Ammon's horn (tissue), 1 donor: ENCODE measurements around the gene GPR142.
A peak's percentile ranks its signal among the peaks of the same experiment; 100 is the strongest.
"Not testable (repeated sequence)": the region's sequence is repeated elsewhere in the genome, so short reads cannot be mapped to it uniquely, and the experiment has no call there.

Experiments used
- DNase-seq: peaks from one replicate; pipeline ENCODE4 v3.0.0-alpha.2; 2016; ENCODE audit warnings: low spot score

GPR142 gene

DNA sequence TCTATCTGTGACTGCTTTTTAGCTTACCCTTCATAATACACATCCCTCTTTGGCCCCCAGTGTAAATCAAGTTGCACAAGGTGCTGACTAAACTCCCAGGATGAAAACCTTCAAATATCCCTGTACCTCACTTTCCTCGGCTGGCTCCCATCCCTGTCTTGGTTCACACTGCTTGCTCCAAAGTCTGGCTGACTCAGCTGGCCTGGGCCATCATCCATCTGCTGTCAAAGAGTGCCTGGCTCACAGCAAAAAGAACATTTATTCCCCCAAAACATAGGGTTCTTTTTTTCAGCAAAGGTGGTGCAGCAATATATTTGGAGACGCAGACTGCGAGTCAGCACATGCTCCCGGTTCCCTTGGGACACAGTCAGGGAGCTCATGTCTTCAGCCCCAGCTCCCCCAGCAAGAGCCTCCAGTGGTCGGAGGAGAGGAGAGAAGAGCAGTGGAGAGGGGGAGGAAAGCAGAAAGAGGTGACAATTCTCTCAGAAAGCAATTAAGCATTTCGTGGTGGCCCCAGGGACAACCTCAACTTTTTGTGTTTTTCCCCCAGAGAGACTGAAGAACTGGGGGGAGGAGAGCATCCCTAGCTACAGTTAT is 26.1 kb downstream of the GPR142 start:
- peak; percentile 43 for DNase-seq

DNA sequence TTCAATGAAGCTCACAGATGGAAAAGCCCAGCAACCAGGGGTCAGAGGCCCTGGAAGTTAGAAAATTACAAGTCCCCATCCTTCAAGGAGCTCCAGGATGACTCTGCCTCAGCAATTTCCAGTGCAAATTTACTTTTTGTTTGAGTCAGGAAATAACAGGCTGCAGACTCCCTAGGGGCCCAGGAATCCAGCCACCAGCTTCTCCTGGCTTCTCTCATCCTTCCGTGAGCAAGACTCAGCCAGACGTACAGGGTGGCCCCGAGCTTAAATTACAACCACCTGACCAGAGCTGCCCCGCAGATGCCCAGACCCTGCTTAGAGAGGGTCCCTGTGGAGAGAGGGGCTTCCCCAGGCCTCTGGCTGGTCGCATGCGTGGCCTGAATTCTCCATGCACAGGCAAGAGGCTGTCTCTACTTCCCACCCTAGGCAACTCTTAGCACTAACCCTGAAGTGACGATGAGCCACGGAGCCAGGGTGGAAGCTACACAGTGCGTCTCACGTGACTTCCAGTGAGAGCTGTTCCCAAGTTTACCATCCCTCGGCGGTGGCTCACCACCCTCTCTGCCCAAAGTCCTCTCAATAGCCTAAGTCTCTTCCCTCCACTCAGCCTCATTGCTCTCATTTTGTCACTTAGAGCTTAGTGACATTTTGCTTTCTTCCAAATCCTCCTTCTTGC is 27.1 kb downstream of the GPR142 start:
- no peak for DNase-seq

DNA sequence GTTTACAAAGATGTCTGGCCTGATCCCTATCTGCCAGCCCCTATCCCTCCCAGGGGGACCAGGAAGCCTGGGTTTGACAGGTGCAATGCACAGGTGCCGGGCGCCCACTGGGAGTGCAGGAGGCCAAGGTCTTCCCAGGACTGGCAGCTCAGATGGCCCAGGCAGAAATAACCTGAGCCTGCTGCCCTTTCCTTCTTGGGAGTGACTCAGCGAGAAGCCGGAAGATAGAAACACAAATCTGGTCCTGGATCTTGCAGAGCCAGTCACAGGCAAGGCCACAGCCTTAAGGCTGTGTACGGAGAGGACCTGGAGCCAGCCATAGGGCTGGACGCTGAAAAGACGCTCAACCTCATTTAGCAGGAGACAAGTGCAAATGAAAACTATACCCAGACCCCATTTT is 27.7 kb downstream of the GPR142 start:
- no peak for DNase-seq

DNA sequence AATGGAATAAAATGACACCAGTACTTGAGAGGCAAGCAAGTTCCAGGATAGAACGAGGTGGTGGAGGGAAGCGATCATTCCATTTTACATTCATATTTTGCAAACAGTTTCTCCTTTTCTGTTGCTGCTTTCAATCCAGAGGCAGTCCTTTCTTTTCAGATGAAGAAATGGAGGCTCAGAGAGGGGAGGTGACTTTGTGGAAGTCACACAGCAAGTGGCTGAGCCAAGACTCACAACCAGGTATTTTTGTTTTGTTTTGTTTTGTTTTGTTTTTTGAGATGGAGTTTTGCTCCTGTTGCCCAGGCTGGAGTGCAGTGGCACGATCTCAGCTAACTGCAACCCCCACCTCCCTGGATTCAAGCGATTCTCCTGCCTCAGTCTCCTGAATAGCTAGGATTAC is 29.3 kb downstream of the GPR142 start:
- no peak for DNase-seq

DNA sequence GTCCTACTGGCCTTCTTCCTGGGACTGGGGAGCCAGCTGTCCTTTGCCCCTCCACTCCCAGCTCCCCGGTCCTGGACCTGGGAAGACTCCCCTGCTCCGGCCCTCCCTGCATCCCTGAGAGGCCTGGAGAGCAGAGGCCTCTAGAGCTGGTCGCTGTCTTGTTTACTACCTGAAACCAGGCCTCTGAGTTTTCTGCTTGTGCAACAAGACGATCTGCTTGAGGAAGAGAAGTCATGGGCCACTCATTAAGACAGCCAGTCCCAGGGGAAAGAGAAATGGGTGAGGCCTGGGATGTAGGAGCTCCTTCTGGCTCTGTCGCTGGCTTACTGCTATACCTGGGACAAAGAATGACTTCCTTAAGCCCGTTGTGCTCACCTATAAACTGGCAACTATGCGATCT is 34.7 kb downstream of the GPR142 start:
- no peak for DNase-seq

DNA sequence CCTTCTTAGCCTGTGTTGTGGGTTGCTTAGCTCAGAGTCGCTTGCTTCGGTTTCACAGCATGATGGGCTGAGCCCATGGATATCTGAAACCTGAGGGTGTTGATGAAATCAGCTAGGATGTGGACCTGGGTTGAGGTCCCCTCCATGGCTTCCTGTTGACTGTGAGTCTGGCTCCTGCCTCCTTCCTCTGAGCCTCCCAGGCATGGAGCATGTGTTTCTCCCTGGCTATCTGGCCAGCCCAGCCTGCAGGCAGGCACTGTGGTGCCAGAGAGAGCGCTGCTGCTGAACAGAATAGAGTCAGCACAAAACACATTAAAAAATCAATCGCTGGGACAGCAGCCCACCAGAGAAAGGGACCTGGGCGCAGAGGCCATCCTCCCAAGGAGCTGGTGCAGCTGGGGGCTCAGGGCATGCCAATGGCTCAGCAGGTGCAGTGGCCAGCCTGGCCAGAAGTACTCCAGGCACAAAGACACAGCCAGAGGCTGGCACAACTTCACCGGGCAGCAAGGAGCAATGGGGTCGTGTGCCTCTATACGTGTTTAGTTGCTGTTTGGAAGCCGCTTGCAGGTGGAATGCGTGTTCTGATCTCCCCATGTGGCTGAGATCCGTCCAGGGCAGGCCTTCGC is 36.3 kb downstream of the GPR142 start:
- no peak for DNase-seq

DNA sequence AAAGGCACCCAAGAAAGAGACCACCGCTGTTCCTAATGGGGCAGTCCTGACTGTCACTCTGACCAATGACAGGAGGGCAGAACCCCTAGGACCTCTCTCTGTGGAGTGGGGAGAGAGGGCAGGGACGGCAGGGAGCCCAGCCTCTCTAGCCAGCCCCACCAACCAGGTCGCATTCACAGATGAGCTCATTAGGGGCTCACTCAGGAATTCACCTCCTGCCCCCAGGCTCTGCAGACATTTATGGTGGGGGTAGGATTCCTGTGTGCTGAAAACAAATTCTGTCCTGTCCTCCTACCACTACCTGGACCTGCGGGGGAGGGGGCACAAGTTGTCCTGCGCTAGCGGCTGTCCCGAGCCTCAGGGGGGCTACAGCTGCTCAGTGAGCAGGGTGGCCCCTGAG is 36.9 kb downstream of the GPR142 start:
- no peak for DNase-seq

DNA sequence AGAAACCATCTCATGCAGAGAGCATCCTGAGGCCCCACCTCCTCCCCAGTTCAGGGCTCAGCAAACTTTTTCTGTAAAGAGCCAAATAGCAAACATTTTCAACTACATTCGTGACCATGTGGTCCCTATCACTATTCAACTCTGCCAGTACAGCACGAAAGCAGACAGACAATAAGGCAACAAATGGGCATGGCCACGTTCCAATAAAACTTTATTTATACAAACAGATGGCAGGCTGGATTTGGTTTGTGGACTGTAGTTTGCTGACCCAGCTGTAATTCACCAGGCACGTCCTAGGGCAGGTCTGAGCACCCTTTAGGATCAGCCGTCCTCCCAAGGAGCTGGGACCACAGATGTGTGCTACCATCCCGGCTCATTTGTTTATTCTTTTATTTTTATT is 37.5 kb downstream of the GPR142 start:
- DNase-seq = no peak

DNA sequence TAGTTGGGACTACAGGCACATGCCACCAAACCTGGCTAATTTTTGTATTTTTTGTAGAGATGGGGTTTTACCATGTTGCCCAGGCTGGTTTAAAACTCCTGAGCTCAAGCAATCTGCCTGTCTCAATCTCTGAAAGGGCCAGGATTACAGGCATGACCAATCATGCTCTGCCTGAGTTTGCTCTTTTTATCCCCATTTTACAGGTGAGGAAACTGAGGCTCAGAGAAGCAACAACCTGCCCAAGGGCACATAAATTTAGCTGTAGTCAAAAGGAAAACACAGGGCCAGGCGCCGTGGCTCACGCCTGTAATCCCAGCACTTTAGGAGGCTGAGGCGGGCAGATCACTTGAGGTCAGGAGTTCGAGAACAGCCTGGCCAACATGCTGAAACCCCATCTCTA is 38.0 kb downstream of the GPR142 start:
- DNase-seq = not testable (repeated sequence)

DNA sequence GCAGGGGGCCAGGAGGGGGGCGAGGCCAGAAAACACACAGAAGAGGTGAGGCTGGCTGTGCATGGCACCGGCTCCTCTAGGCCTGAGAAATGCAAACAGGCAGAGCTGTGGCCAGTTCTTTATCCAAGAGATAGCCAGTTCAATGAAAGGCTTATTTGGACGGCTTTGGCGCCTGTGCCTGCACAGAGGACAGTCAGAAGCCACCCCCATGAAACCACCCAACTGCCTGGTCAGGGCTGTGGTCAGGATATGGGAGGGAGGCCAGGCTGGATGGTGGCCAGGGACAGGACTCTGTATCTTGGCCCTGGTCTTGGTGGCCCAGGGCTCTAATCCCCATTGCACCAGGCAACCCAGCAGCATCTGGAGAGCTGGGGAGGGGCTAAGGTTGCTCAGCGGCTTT is 40.1 kb downstream of the GPR142 start:
- DNase-seq = no peak

DNA sequence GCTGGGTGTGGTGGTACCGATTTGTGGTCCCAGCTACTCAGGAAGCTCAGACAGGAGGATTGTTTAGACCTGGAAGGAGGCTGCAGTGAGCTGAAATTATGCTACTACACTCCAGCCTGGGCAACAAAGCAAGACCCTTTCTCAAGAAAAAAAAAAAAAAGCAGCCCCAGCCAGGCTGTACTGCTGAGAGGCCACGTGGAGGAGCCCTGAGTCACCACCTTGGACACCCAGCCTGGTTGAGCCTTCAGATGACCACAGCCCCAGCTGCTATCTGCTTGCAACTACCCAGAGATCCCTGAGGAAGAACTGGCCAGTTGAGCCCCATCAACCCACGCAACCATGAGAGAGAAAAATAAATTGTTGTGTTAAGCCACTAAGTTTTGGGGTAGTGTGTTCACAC is 41.0 kb downstream of the GPR142 start:
- no peak for DNase-seq

DNA sequence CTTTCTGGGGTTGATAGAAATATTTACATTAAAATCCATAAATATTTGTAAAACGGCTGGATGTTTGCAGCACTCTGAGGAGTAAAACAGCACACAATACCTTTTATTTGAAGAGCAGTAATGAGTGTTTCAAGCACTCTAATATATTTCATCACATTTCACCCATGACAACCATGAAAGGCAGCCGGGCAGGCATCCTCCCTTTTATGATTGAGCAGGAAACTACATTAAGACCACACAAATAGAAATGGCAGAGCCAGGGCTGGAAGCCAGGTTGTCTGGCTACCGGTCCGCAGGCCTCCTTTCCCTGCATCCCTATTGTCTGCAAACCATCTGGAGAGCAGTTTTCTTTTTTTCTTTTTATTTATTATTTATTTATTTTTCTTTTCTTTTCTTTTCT is 41.5 kb downstream of the GPR142 start:
- DNase-seq = no peak

DNA sequence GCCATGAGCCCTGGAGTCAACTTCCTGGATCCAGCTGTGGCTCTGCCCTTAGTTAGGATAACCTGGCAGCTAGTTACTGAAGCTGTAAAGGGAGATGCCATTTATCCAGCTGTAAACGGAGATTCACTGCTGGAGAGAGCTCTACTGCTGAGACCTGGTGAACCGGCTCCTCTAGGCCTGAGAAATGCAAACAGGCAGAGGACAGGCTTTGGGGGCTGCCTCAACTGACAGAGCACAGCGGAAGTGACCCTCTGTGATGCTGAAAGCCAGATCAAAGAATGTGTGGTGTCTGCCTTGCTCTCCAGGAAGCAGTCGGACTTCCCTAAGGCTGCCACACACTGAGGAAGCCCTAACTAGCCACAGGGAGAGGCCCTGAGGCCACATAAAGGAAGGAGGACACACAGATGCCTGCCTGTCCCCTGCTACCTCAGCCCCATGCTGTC is 42.7 kb downstream of the GPR142 start:
- no peak for DNase-seq

DNA sequence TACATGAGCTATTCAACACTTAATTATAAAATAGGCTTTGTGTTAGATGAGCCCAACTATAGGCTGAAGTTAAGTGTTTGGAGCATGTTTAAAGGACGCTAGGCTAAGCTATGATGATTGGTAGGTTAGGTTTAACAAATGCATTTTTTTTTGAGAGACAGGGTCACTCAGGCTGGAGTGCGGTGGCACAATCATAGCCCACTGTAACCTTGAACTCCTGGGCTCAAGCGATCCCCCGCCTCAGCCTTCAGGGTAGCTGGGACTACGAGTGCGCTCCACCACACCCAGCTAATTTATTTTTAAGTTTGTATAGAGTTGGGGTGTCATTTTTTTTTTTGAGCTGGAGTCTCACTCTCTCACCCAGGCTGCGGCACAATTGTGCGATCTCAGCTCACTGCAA is 45.3 kb downstream of the GPR142 start:
- DNase-seq = no peak

DNA sequence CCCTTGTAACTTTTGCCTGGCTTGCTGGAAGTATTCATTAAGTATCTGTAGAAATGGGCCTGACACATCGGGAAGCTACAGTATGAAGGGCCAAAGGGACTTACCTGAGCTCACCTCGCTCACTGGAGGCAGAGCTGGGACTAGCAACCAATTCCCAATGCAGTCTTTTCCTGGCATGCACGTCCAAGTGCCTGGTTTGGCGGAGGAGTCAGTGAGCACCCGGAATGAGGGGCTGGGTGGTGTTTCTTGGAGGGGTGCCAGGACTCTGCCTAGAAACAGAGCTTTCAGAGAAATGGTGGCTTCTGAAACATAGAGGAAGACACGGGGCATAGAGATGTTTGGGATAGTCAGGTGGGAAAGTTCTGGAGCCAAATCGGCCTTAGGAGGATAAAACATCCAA is 46.2 kb downstream of the GPR142 start:
- no peak for DNase-seq

DNA sequence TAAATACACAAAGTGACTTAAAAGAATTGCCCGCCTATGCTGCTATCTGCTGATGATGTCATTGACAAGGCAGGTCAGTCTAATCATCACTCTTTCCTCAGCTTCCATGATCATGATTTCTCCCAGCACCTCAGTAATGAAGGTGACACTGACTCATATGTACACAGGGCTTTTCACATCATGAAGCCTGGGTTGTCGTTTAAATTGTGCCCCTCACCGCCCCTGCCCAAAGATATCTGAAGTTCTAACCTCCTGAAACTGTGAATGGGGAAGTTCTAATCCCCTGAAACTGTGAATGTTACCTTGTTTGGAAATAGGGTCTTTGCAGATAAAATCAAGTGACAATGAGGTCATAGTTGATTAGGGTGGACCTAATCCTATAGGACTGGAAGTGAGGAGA is 47.2 kb downstream of the GPR142 start:
- no peak for DNase-seq

DNA sequence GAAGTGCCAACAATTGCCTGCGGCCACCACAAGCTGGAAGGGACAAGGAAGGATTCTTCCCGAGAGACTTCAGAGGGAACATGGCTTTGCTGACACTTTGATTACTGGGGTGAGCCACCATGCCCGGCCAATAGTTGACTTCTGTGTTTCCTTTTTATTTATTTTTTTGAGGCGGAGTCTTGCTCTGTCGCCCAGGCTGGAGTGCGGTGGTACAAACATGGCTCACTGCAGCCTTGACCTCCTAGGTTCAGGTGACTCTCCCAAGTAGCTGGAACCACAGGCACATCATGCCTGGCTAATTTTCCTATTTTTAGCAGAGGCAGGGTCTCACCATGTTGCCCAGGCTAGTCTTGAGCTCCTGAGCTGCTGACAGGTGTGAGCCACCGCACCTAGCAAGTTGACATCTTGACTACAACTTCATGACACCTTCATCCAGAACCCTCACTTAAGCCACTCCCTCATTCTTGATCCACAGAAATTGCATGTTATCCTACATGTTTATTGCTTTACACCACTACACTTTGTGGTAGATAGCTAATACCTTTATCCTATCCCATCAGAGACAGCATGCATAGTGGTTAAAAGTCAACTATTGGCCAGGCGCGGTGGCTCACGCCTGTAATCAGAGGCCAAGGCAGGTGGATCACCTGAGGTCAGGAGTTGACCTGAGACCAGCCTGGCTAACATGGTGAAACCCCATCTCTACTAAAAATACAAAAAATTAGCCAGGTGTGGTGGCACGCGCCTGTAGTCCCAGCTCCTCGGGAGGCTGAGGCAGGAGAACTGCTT is 48.5 kb downstream of the GPR142 start:
- no peak for DNase-seq

DNA sequence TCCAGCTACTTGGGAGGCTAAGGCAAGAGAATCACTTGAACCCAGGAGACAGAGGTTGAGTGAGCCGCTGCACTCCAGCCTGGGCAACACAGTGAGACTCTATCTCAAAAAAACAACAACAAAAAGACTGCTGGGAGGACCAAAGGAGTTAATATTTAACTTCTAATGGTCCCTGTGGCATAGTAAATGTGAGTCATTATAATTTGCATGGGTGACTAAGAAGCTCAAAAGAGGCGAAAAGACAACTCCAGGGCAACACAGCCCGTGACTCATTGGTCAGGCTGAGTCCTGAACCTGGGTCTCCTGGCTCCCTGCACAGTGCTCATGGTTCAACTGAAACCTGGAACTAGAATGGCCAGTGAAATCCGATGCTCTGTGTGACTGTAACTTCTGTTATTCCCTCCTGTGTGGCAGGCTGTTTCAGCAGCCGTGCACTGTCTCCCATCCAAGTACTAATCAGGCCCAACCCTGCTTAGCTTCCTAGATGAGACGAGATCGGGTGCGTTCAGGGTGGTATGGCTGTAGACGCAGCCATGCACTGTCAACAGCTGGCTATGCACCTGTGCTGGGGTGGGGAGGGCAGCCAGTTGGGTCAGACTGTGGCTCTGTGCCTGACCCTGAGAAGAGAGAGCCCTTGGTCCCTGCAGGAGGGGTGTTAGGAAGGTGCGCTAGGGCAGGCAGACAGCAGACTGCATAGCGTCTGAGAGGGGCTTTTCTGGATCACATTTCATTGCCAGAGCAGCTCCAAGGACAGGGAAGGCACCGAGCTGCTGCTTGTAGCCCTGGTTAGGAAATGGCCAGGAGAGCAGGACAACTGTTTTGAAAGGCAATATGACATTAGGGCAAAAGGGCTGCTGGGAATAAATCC is 50.1 kb downstream of the GPR142 start:
- DNase-seq = no peak

DNA sequence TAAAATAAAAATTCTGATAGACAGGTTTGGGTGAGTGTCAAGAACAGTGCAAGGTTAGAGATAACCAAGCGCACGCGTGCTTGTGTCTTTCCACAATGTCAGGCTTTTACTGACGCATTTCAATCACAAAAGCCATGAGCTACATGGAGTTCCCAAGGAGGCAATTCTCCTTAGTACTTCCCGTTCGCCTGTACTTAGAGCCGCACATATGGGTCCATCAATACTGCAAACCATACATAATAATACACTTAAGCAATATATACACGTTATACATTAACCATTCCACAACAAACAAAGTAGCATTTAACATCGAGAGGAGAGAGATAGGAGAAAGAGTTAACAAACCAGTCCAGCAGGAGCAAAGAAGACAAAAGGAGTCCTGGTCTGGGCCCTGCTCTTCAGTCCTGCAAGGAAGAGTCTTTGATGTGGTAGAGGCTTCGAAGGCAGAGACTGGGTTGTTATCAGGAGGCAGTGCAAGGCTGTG is 52.7 kb downstream of the GPR142 start:
- DNase-seq = no peak
